Amniotic epithelial cell (primary cell): ENCODE results near the gene MS4A2.
"Not testable (repeated sequence)": the region's sequence is repeated elsewhere in the genome, so short reads cannot be mapped to it uniquely, and the experiment has no call there.

ENCODE experiments used
- DNase-seq: peaks from one replicate; pipeline ENCODE4 v3.0.0-alpha.2; 2010; ENCODE audit warnings: low read depth

Gene MS4A2

GRCh38 chr11:60088364-60088763 is at the start of gene MS4A2:
Gene MS4A2 (plus strand): TSS chr11:60088664. CDS start chr11:60088766, 102 bp downstream.
- no peak for DNase-seq

GRCh38 chr11:60040109-60040508 is 48.4 kb upstream of the MS4A2 start, which contains the start of gene OOSP2:
Gene OOSP2 (plus strand): TSS chr11:60040409. CDS start chr11:60040460, 51 bp downstream.
- DNase-seq = no peak

DNA sequence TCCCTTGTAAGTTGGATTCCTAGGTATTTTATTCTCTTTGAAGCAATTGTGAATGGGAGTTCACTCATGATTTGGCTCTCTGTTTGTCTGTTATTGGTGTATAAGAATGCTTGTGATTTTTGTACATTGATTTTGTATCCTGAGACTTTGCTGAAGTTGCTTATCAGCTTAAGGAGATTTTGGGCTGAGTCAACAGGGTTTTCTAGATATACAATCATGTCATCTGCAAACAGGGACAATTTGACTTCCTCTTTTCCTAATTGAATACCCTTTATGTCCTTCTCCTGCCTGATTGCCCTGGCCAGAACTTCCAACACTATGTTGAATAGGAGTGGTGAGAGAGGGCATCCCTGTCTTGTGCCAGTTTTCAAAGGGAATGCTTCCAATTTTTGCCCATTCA is 38.0 kb upstream of the MS4A2 start:
- not testable (repeated sequence) for DNase-seq

DNA sequence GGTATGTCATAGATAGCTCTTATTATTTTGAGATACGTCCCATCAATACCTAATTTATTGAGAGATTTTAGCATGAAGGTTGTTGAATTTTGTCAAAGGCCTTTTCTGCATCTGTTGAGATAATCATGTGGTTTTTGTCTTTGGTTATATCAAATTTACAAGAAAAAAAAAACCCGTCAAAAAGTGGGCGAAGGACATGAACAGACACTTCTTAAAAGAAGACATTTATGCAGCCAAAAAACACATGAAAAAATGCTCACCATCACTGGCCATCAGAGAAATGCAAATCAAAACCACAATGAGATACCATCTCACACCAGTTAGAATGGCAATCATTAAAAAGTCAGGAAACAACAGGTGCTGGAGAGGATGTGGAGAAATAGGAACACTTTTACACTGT is 37.6 kb upstream of the MS4A2 start:
- DNase-seq = not testable (repeated sequence)

DNA sequence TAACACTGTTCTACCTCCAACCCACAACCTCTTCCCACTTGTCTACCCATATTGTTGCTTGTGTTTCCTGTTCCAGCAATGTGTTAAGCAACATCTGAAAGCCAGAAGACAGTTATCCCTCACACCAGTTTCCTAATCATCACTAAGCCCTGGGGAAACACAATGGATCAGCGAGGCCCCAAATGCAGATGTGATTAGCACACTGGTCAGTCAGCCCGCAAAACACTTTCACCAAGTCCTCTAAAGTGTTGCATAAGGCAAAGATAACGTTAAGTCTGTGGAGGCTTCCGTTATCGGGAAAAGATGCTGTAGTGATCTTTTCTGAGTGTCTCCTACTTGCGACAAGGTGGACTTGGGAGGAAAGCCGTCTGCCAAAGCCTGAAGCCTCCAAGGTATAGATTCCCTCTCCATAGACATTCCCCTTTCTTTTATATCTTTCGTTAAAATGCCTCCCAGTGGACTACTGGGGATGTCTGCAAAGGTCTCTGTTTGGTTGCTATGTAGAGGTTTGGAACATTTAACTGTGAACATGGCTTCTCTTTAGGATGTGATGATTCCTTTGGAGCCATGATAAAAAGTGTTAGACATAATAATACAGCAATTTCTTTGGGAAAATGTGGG is 32.0 kb upstream of the MS4A2 start, which contains the start of gene MS4A3:
TSS of gene MS4A3 (plus strand) at position 317 of the 621 bp plus-strand sequence. CDS start 4,496 bp downstream, outside the sequence.
- no peak for DNase-seq

DNA sequence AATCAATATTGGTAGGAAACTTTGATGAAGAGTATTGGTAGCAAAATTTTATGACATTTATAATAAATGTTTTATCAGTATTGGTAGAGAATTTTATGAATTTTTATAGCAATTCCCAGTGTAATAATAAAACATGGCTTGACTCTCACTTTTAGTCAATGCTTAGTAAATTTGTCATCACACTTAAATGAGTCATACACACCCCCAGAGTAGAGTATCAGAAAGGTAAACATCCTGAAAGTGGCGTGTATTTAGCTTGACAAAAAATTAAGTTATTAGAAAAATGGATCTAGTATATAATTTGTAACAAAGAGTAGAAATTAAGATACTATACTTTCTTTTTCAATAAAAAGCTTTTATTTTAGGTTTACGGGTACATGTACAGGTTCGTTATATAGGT is 29.4 kb upstream of the MS4A2 start:
- no peak for DNase-seq

DNA sequence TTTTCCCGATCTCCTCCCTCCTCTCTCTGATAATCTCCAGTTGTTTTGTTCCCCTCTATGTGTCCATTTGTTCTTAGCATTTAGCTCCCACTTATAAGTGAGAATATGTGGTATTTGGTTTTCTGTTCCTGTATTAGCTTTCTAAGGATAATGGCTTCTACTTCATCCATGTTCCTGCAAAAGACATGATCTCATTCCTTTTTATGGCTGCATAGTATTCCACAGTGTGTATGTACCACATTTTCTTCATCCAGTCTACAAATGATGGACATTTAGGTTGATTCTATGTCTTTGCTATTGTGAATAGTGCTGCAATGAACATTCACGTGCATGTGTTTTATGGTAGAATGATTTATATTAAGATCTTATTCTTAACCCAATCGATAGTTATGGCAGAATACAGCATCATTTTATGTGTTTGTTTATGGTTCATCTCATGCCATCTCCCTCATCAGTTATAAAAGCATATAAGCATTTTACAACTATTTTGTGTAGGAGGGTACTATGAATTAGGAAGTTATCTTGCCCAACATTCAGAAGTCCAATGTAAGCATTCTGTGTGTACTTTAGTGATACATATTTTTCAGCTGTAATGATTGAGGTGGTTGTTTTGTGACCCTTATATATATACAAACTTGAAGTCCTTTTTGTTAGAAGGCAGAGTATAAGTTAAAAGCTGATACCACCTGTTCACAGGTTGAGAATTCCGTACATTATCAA is 28.8 kb upstream of the MS4A2 start:
- no peak for DNase-seq

- no peak for DNase-seq
Measured at GRCh38 chr11:60064111-60064510, 24.4 kb upstream of the MS4A2 start.

GRCh38 chr11:60065801-60066200 is 22.7 kb upstream of the MS4A2 start:
- DNase-seq = no peak

- no peak for DNase-seq
Measured at GRCh38 chr11:60069450-60069849, 19.0 kb upstream of the MS4A2 start.

DNA sequence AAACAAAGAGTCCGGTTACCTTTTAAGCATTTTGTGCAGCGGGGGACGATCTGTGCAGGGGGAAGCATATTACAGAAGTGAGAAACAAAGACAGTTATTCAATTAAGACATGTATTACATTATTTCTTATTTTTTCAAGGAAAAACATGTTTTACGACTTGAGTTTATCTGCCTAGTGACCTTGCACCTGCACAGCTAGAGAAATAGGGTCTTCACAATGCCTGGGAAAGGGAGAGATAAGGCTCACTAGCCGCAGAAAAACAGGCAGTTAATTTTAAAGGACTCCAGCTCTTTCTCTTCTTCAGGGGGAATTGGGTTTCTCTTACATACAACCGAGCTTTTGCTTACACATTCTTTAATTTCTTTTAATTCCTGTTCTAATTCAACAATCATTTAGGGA is 16.8 kb upstream of the MS4A2 start:
- DNase-seq = not testable (repeated sequence)

DNA sequence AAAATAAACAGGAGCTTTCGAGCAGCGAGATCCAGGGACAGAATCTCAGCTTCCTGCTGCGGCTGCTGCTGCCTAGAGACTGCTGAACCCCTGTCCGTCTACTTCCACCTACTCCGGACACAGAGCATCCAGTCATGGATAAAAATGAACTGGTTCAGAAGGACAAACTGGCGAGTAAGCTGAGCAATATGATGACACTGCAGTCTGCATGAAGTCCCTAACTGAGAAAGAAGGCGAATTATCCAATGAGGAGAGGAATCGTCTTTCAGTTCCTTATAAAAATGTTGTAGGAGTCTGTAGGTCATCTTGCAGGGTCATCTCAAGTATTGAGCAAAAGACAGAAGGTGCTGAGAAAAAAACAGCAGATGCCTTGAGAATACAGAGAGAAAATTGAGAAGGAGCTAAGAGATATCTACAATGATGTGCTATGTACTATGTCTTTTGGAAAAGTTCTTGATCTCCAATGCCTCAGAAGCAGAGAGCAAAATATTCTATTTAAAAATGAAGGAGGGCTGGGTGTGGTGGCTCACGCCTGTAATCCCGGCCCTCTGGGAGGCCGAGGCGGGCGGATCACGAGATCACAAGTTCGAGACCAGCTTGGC is 11.1 kb upstream of the MS4A2 start:
- no peak for DNase-seq

- DNase-seq = no peak
Measured at GRCh38 chr11:60077981-60078380, 10.5 kb upstream of the MS4A2 start.

DNA sequence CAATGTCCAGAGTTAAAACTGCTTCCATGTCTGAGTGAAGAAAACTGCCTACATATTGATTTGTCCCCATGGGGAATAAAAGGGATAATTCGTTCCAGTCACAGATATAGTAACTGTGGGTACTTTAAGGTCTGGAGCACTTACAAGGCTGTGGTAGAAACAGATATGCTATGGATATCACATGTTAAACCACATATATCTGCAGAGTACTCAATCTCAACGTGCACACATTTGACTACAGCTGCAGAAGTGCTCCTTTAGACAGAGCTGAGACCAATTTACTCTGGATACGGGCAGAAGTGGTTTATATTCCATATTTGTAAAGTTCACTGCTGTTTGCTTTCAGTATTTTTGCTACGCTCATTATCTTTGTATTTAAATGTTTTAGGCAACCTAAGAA is 9.7 kb upstream of the MS4A2 start:
- no peak for DNase-seq

DNA sequence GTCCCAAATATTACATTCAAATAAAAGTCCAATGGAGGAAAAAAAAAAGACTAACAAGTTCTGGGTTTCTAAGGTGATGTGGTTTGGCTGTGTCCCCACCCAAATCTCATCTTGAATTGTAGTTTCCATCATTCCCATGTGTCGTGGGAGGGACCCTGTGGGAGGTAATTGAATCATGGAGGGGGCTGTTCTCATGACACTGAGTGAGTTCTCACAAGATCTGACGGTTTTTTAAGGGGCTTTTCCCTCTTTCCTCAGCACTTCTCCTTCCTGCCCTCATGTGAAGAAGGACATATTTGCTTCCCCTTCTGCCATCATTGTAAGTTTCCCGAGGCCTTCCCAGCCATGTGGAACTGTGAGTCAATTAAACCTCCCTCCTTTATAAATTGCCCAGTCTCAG is 7.9 kb upstream of the MS4A2 start:
- DNase-seq = no peak

DNA sequence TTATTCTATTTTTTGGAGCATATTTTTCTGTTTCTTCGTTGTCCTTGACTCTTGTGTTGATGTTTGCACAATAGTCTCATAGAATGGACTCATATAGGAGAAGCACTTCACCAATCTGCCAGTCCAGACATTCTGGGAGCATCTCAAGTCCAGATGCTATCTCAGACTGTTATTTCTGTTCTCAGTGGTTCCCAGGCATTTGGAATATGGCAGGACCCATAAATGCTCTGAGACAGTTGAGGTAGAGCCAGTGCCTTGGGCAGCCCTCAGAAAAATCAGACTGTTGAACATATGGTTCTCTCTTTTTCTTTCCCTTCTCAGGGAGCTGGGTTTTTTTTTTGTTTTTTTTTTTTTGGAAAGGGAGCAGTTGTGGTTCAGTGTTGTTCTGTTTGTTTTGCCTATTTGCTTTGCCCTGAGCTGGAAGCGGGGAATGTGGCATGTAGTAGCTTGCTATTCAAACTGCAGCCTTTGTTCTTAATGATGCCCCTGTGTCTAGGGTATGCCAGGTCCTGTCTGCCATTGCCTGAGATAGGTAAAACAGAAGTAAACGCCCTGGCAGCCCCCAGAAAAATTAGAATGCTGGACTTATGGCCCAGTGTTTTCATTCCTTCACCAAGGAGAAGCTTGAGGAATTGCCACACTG is 3.7 kb upstream of the MS4A2 start:
- DNase-seq = no peak

- no peak for DNase-seq
Measured at GRCh38 chr11:60085909-60086308, 2.6 kb upstream of the MS4A2 start.

DNA sequence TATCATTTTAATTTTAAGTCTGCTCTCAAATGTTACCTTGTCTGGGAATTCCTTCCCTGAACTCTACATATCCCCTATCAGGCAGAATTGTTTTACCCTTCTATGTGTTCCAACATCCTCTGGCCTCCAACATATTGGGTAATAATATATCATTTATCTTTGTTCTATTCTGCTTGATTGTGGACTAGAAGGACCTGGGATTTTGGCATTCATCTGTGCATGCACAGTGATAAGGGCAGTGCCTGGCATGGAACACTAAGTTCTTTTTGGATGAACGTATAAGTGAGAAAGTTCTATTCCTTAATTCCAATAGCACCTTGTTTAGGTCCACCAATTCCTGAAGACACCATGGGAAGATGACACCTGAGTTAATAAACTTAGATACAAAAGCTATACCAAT is 1.2 kb upstream of the MS4A2 start:
- no peak for DNase-seq

DNA sequence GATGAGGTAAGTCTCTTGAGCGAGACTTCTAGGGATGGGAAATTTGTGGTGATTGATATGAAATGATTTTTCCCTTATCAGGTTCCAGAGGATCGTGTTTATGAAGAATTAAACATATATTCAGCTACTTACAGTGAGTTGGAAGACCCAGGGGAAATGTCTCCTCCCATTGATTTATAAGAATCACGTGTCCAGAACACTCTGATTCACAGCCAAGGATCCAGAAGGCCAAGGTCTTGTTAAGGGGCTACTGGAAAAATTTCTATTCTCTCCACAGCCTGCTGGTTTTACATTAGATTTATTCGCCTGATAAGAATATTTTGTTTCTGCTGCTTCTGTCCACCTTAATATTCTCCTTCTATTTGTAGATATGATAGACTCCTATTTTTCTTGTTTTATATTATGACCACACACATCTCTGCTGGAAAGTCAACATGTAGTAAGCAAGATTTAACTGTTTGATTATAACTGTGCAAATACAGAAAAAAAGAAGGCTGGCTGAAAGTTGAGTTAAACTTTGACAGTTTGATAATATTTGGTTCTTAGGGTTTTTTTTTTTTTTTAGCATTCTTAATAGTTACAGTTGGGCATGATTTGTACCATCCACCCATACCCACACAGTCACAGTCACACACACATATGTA is 7.1 kb downstream of the MS4A2 start:
- no peak for DNase-seq

GRCh38 chr11:60097189-60097588 is 8.7 kb downstream of the MS4A2 start:
- no peak for DNase-seq

- no peak for DNase-seq
Measured at GRCh38 chr11:60098508-60098907, 10.0 kb downstream of the MS4A2 start.

DNA sequence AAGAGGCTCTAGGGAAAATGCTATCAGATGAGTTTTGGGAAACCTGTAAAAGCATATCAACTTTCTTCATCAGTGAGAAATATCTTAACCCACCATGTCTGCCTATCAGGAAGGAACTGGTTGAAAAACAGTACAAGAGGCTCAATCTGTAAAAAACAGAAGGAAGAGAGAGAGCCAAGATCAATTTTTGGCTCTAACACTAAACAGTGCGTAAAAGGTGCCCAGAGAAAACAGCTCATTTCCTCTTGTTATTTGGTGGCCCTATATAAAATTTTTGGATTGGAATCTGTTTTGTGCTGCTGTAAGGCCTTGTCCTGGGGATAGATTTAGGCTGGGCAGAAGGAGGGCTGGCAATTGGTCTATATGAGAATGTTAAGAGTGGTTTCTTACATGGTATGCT is 12.1 kb downstream of the MS4A2 start:
- no peak for DNase-seq
